GM06990 (cell line): Measurements from ENCODE around the gene TRIM59.

ENCODE experiments used
- DNase-seq: peaks from one replicate; pipeline ENCODE4 v3.0.0-alpha.2; 2011; ENCODE audit not compliant: insufficient read length; ENCODE audit errors: extremely low read depth
- H3K27me3 ChIP-seq: replicated peaks from 2 replicates; pipeline ENCODE4 v1.6.0; 2011; ENCODE audit warnings: low read length; ENCODE audit not compliant: control insufficient read depth, insufficient read depth
- H3K36me3 ChIP-seq: 2 replicates; pipeline ENCODE4 v1.5.1; 2011; ENCODE audit warnings: low read length; ENCODE audit not compliant: control insufficient read depth, insufficient read depth
- H3K4me3 ChIP-seq: replicated peaks from 2 replicates; pipeline ENCODE4 v1.5.1; 2011; ENCODE audit warnings: low read depth, mild to moderate bottlenecking, control low read depth, low read length
- CTCF ChIP-seq: IDR thresholded peaks from 2 replicates; pipeline ENCODE4 v1.5.1; 2011; ENCODE audit warnings: low read length, control low read depth, mild to moderate bottlenecking, inconsistent platforms; ENCODE audit not compliant: insufficient read depth, poor library complexity, severe bottlenecking

TRIM59 gene

GRCh38 chr3:160475153-160475552 is 25.6 kb upstream of the TRIM59 start:
- Histone ChIP-seq H3K4me3 (no peak overlapping the region), H3K36me3 (no peaks in the 10 kb centered on the region), H3K27me3 (no peaks in the 10 kb centered on the region)
- DNase-seq, result no peak
- no peak for TF ChIP-seq CTCF

DNA sequence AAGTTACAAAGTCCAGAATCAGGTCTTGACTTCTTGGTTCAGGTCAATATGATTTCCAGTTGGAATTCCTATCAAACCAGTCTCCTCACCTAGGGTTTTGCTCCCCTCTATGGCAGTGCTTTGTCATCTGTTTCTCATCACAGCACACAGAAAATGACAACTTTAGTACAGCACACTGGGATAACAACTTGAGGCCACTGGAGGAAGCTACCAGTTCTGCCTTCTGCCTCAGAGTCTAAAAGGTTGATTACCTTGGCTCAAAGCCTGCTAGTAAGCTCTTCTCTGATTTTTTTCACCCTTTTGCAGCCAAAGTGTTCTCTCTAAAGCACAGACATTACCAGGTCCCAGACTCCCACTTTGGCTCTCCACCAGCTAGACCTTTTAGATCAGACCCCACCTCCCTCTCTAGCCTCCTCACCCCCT is 24.8 kb upstream of the TRIM59 start:
- no peak for DNase-seq
- TF ChIP-seq CTCF, result no peak
- Histone ChIP-seq H3K4me3 (no peak overlapping the region), H3K36me3 (no peaks in the 10 kb centered on the region), H3K27me3 (no peaks in the 10 kb centered on the region)

- H3K4me3 ChIP-seq, result no peak overlapping the region
- no peak for DNase-seq
- no peak for TF ChIP-seq CTCF
These were observed 24.4 kb upstream of the TRIM59 start for GRCh38 chr3:160473978-160474377.

GRCh38 chr3:160473221-160473620 is 23.6 kb upstream of the TRIM59 start:
- H3K36me3 ChIP-seq, result no peaks in the 10 kb centered on the region
- no peaks in the 10 kb centered on the region for H3K27me3 ChIP-seq
- DNase-seq, result no peak
- TF ChIP-seq CTCF, result no peak
- no peak overlapping the region for H3K4me3 ChIP-seq

More at GRCh38 chr3:160473978-160474377, 24.4 kb upstream of the TRIM59 start:
- no peaks in the 10 kb centered on the region for H3K27me3 ChIP-seq
- H3K36me3 ChIP-seq, result no peaks in the 10 kb centered on the region

- no peak for DNase-seq
- no peaks in the 10 kb centered on the region for H3K36me3 ChIP-seq
- no peak overlapping the region for H3K4me3 ChIP-seq
- no peak for TF ChIP-seq CTCF
- no peaks in the 10 kb centered on the region for H3K27me3 ChIP-seq
These were observed 22.8 kb upstream of the TRIM59 start for GRCh38 chr3:160472344-160472743.

DNA sequence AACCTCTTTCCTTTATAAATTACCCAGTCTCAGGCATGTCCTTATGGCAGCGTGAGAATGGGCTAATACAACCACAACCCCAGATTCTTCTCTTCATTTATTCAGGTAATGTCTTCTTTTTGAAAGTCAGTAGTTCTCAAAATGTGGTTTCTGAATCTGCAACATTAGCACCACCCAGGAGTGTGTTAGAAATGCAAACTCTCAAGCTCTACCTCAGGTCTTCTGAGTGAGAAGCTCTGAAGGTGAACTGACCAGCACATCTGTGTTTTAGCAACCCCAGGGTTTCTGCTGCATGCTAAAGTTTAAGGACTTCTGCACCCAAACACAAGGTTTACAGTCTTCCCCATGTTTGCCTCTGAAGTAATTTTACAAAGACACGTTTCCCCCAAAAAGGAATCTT is 22.3 kb upstream of the TRIM59 start:
- DNase-seq, result no peak
- no peak for TF ChIP-seq CTCF
- H3K4me3 ChIP-seq, result no peak overlapping the region
- no peaks in the 10 kb centered on the region for H3K36me3 ChIP-seq
- H3K27me3 ChIP-seq, result no peaks in the 10 kb centered on the region
